Endothelial cell of umbilical vein (primary cell): Measurements from ENCODE around the gene SMIM31. TPM values are rescaled to one million over a fixed set of nuclear protein-coding genes. Genes with fewer than 3 reads are reported as not detected.

Experiments used
- BruUV-seq: library from RNA; stranded (reverse); fragments of 400-500 nt; replicated peaks from 2 replicates; lab custom pipeline; 2021; lab: Mats Ljungman, UMichigan
- CTCF ChIA-PET: fragments of 300-600, 350-600 bp; sonication (Branson Sonifier 250); formaldehyde crosslinking; loops from one replicate; lab custom pipeline; 2021; ENCODE audit warnings: antibody characterized with exemption, inconsistent platforms; lab: Charles Lee
- POLR2A ChIA-PET: fragments of 300-600, 350-600 bp; sonication (Branson Sonifier 250); formaldehyde crosslinking; loops from one replicate; lab custom pipeline; 2021; ENCODE audit warnings: antibody characterized with exemption, inconsistent platforms; lab: Charles Lee
- DNase-seq: peaks from one replicate; pipeline ENCODE4 v3.0.0-alpha.2; 2011; ENCODE audit warnings: low read depth, low spot score
- FAIRE-seq: peaks from 2 replicates; lab custom pipeline; 2011; peaks lifted over from hg19 to GRCh38; lab: Jason Lieb, UNC
- H2AFZ ChIP-seq: 2 replicates; pipeline ENCODE4 v1.6.0; 2012; ENCODE audit warnings: low read depth, low read length, control low read depth, inconsistent platforms
- H3K27ac ChIP-seq: 2 replicates; pipeline ENCODE4 v1.5.1; 2011; ENCODE audit warnings: low read depth, mild to moderate bottlenecking, control low read depth, low read length, moderate library complexity; ENCODE audit not compliant: insufficient read depth
- H3K27me3 ChIP-seq, 2 experiments: 2 replicates each; pipeline versions ENCODE4 v1.6.0 to v1.6.1; 2011; ENCODE audit warnings: low read length in 2 of 2, mixed read lengths in 1 of 2; ENCODE audit not compliant: control insufficient read depth in 2 of 2, insufficient read depth in 2 of 2
- H3K36me3 ChIP-seq, 2 experiments: 2 replicates in 1 of 2; 3 replicates in 1 of 2; pipeline ENCODE4 v1.5.1; 2011; ENCODE audit warnings: low read length in 2 of 2, mild to moderate bottlenecking in 1 of 2, moderate library complexity in 1 of 2; ENCODE audit not compliant: control insufficient read depth in 2 of 2, insufficient read depth in 2 of 2; ENCODE audit errors: extremely low read depth in 1 of 2
- H3K4me1 ChIP-seq: 3 replicates; pipeline ENCODE4 v1.5.1; 2011; ENCODE audit warnings: mild to moderate bottlenecking, low read length; ENCODE audit not compliant: control insufficient read depth, insufficient read depth; ENCODE audit errors: extremely low read depth
- H3K4me2 ChIP-seq: 2 replicates; pipeline ENCODE4 v1.6.1; 2011; ENCODE audit warnings: low read length, control low read depth, mixed read lengths; ENCODE audit not compliant: insufficient read depth
- H3K4me3 ChIP-seq, 3 experiments: fragments of 200-600 bp in 1 of 3; sonication (generic), shearing (Covaris generic) in 1 of 3; replicated peaks in 1 of 3; 2 replicates each; pipeline ENCODE4 v1.5.1; 2011 to 2016; ENCODE audit warnings: control low read depth in 3 of 3, low read length in 3 of 3, mild to moderate bottlenecking in 2 of 3, inconsistent platforms in 1 of 3, low read depth in 1 of 3, moderate library complexity in 1 of 3; ENCODE audit not compliant: insufficient read depth in 1 of 3
- H3K79me2 ChIP-seq: 2 replicates; pipeline ENCODE4 v1.6.0; 2012; ENCODE audit warnings: low read length, inconsistent platforms; ENCODE audit not compliant: control insufficient read depth, insufficient read depth
- H3K9ac ChIP-seq: replicated peaks from 2 replicates; pipeline ENCODE3; 2011; ENCODE audit warnings: low read length, control low read depth; ENCODE audit not compliant: insufficient read depth; ENCODE audit errors: extremely low read depth
- H3K9me1 ChIP-seq: replicated peaks from 3 replicates; pipeline ENCODE4 v1.6.0; 2011; ENCODE audit warnings: mild to moderate bottlenecking, low read length; ENCODE audit not compliant: control insufficient read depth, insufficient read depth; ENCODE audit errors: extremely low read depth
- H3K9me3 ChIP-seq: replicated peaks from 2 replicates; pipeline ENCODE4 v1.5.1; 2012; ENCODE audit warnings: low read length, inconsistent platforms; ENCODE audit not compliant: control insufficient read depth, insufficient read depth
- H4K20me1 ChIP-seq: replicated peaks from 2 replicates; pipeline ENCODE3; 2011; ENCODE audit warnings: mild to moderate bottlenecking, low read length; ENCODE audit not compliant: control insufficient read depth, insufficient read depth; ENCODE audit errors: extremely low read depth
- CTCF ChIP-seq, 2 donors: IDR thresholded peaks; 1 replicate in 1 of 2; 2 replicates in 1 of 2; pipeline ENCODE4 v1.5.1; 2011; ENCODE audit warnings: low read length in 2 of 2, mild to moderate bottlenecking in 2 of 2, moderate library complexity in 2 of 2, control low read depth in 1 of 2, inconsistent platforms in 1 of 2, low read depth in 1 of 2; ENCODE audit not compliant: insufficient read depth in 1 of 2; ENCODE audit errors: extremely low read depth in 1 of 2
- EZH2 ChIP-seq: IDR thresholded peaks from 2 replicates; pipeline ENCODE4 v1.6.1; 2012; ENCODE audit warnings: borderline replicate concordance, low read depth, mild to moderate bottlenecking, moderate library complexity, low read length, inconsistent platforms; ENCODE audit not compliant: severe bottlenecking
- FOS ChIP-seq: IDR thresholded peaks from 2 replicates; pipeline ENCODE4 v1.6.1; 2011; ENCODE audit warnings: mild to moderate bottlenecking, low read length, moderate library complexity, borderline replicate concordance; ENCODE audit not compliant: insufficient read depth
- GATA2 ChIP-seq: IDR thresholded peaks from 2 replicates; pipeline ENCODE4 v1.7.0; 2011; ENCODE audit warnings: low read depth, mild to moderate bottlenecking, moderate library complexity, mixed read lengths, low read length; ENCODE audit not compliant: insufficient read length, insufficient read depth
- JUN ChIP-seq: IDR thresholded peaks from 2 replicates; pipeline ENCODE4 v1.6.1; 2011; ENCODE audit warnings: borderline replicate concordance, low read depth; ENCODE audit not compliant: insufficient read length, insufficient read depth
- MAX ChIP-seq: IDR thresholded peaks from 2 replicates; pipeline ENCODE4 v1.6.1; 2011; ENCODE audit not compliant: insufficient read depth, insufficient read length
- MYC ChIP-seq: IDR thresholded peaks from one replicate; pipeline ENCODE4 v1.6.1; 2011; ENCODE audit warnings: mild to moderate bottlenecking, low read depth, low read length
- POLR2A ChIP-seq: IDR thresholded peaks from 2 replicates; pipeline ENCODE4 v1.6.1; 2012; ENCODE audit warnings: low read depth, mild to moderate bottlenecking, control low read depth, low read length
- POLR2AphosphoS5 ChIP-seq: IDR thresholded peaks from 2 replicates; pipeline ENCODE4 v1.6.1; 2012; ENCODE audit warnings: low read depth, mild to moderate bottlenecking, control low read depth, low read length, moderate library complexity; ENCODE audit not compliant: insufficient read depth
- dilution Hi-C: fragments of 300-500 bp; cut with MboI; formaldehyde crosslinking; loops from one replicate; pipeline ENCODE4 v1.15.0; 2019; ENCODE audit warnings: low sequenced_read_pairs; ENCODE audit not compliant: extremely low pct_ligation_motif_present
- intact Hi-C: fragments of 100-400 bp; cut with micrococcal nuclease; formaldehyde crosslinking; loops from one replicate; pipeline ENCODE4 v1.10.0; 2022
- polyA plus RNA-seq, 4 experiments: library from polyadenylated mRNA; depleted of rRNA in 3 of 4; stranded (reverse) in 3 of 4; unstranded in 1 of 4; fragments of >200 nt; gene quantifications; 2 replicates each; pipeline versions ENCODE4 v1.2.1 to v1.2.3, GENCODE V29; 2011 to 2012; ENCODE audit warnings: missing spikeins in 1 of 4
- total RNA-seq: library from RNA; stranded (reverse); gene quantifications from 2 replicates; pipeline ENCODE4 v1.2.3, GENCODE V29; 2021

Gene SMIM31
- total and polyA plus RNA-seq, 2 donors (not counting 3 experiments of a cell fraction or from before 2014, with no cell fraction given), result not detected

GRCh38 chr4:164706675-164707074 lies 47.3 kb upstream of the SMIM31 start:
- no TSS peak for BruUV-seq
- no peaks in the 10 kb centered on the region for H3K79me2 ChIP-seq
- no peak for DNase-seq
- no peak overlapping the region for H2AFZ ChIP-seq
- no peak overlapping the region for H3K4me3 ChIP-seq
- no peak overlapping the region for H3K27ac ChIP-seq
- ChIA-PET CTCF (interaction anchor here (0.6 kb wide), 1 partner anchor 24 kb away, joined by 3 read pairs; no protein-coding TSS in a partner anchor), POLR2A (no interaction called here)
- H3K4me2 ChIP-seq, result no peak overlapping the region
- no peak for TF ChIP-seq GATA2
- TF ChIP-seq EZH2, result no peak
- no peak for TF ChIP-seq FOS
- no peak for TF ChIP-seq POLR2AphosphoS5
- no peak for TF ChIP-seq JUN
- TF ChIP-seq MAX, result no peak
- no peak for TF ChIP-seq POLR2A
- no peak for TF ChIP-seq CTCF (IDR thresholded peaks at IDR 0.05; ENCODE audit: extremely low read depth in 1 of 2, insufficient read depth in 1 of 2, low read depth in 1 of 2, low read length in 2 of 2)
- TF ChIP-seq MYC, result no peak
- H3K9me1 ChIP-seq, result no peaks in the 10 kb centered on the region
- intact Hi-C loops, result no loop called here
- H3K9me3 ChIP-seq, result no peaks in the 10 kb centered on the region
- H3K27me3 ChIP-seq, result no peaks in the 10 kb centered on the region
- H4K20me1 ChIP-seq, result no peaks in the 10 kb centered on the region
- FAIRE-seq, result no peak
- dilution Hi-C loops, result no loop called here
- no peaks in the 10 kb centered on the region for H3K36me3 ChIP-seq
- H3K4me1 ChIP-seq, result no peaks in the 10 kb centered on the region
- no peak overlapping the region for H3K9ac ChIP-seq
